RWPE2 (cell line): Measurements from ENCODE around the gene RNF19B.

Experiments
- ATAC-seq: fragments of 200-7000 bp; cut with Tn5 transposase; 3 replicates; pipeline ENCODE4 v1.9.1; 2021; ENCODE audit warnings: low read depth
- DNase-seq: peaks from one replicate; pipeline ENCODE4 v3.0.0-alpha.2; 2020; ENCODE audit warnings: low spot score
- H3K27ac ChIP-seq: fragments of 450-650 bp; 2 replicates; pipeline ENCODE4 v1.5.1; 2017; ENCODE audit warnings: mild to moderate bottlenecking; ENCODE audit not compliant: poor library complexity, severe bottlenecking
- H3K27me3 ChIP-seq: fragments of 250-450 bp; sonication (Bioruptor Pico); 2 replicates; pipeline ENCODE4 v1.5.1; 2021; ENCODE audit warnings: mild to moderate bottlenecking, moderate library complexity; ENCODE audit not compliant: insufficient read depth, poor library complexity, severe bottlenecking
- H3K36me3 ChIP-seq: fragments of 250-450 bp; sonication (Bioruptor Pico); 2 replicates; pipeline ENCODE4 v1.5.1; 2020; ENCODE audit warnings: low read depth, mild to moderate bottlenecking, moderate library complexity
- H3K4me1 ChIP-seq: fragments of 250-450 bp; sonication (Bioruptor Pico); 2 replicates; pipeline ENCODE4 v1.5.1; 2021; ENCODE audit warnings: mild to moderate bottlenecking, moderate library complexity; ENCODE audit not compliant: insufficient read depth, poor library complexity, severe bottlenecking
- H3K4me3 ChIP-seq: fragments of 250-450 bp; sonication (Bioruptor Pico); 2 replicates; pipeline ENCODE4 v1.5.1; 2021; ENCODE audit warnings: mild to moderate bottlenecking, moderate library complexity; ENCODE audit not compliant: severe bottlenecking
- H3K9me3 ChIP-seq: fragments of 250-450 bp; sonication (Bioruptor Pico); 2 replicates; pipeline ENCODE4 v1.5.1; 2021; ENCODE audit warnings: mild to moderate bottlenecking, moderate library complexity; ENCODE audit not compliant: severe bottlenecking
- TF ChIP-seq, protein P1 (sequence below): fragments of 450-650 bp; IDR thresholded peaks from one replicate; pipeline ENCODE4 v1.5.1; 2017; ENCODE audit warnings: mild to moderate bottlenecking, moderate library complexity; ENCODE audit not compliant: poor library complexity, severe bottlenecking

Gene RNF19B

DNA sequence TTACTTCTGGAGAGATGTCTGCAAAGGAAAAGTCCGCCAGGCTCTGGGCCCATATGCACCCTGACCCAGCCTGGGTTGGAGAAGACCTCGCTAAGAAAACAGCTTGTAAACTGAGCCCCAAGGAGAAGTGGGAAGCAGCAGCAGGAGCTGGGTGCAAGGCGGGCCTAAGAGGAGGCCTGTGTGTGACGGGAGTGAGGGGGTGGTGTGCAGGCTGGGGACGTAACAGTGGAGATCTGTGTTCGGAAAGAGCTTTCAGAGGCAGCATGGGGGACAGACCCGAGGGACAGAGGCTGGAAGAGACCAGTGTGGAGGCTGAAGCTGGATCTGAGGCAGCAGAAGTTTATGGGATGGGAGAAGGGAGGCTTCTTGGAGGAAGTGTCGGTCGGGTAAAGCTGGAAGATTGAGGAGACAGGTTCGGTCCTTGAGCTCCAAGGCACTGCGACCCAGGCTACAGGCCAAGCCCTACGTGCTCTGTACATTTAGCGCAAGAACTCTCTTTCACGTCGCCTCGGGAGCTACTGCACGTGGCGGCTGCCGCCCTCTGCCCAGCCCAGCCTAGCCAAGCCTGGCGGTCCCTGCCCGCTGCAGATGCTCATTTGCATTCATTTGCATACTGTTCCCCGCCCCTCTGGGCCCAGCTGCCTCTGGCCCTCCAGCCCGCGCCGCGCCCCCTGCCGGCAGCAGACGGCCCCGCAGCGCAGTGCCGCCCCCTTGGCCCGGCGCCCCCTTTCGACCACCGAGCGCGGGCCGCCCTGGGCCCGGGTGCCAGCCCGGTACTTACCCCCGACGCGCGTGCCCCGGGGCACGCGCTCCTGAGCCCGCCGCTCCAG, 72.0 kb downstream of the RNF19B start:
- ATAC-seq (peak; percentile 43), DNase-seq (no peak)
- Histone ChIP-seq H3K27ac (no peak overlapping the region), H3K36me3 (no peaks in the 10 kb centered on the region), H3K27me3 (no peaks in the 10 kb centered on the region), H3K4me3 (peak overlapping the region; percentile 21), H3K9me3 (no peaks in the 10 kb centered on the region), H3K4me1 (no peaks in the 10 kb centered on the region)
- TF ChIP-seq, protein P1, sequence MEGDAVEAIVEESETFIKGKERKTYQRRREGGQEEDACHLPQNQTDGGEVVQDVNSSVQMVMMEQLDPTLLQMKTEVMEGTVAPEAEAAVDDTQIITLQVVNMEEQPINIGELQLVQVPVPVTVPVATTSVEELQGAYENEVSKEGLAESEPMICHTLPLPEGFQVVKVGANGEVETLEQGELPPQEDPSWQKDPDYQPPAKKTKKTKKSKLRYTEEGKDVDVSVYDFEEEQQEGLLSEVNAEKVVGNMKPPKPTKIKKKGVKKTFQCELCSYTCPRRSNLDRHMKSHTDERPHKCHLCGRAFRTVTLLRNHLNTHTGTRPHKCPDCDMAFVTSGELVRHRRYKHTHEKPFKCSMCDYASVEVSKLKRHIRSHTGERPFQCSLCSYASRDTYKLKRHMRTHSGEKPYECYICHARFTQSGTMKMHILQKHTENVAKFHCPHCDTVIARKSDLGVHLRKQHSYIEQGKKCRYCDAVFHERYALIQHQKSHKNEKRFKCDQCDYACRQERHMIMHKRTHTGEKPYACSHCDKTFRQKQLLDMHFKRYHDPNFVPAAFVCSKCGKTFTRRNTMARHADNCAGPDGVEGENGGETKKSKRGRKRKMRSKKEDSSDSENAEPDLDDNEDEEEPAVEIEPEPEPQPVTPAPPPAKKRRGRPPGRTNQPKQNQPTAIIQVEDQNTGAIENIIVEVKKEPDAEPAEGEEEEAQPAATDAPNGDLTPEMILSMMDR = peak; percentile 69

DNA sequence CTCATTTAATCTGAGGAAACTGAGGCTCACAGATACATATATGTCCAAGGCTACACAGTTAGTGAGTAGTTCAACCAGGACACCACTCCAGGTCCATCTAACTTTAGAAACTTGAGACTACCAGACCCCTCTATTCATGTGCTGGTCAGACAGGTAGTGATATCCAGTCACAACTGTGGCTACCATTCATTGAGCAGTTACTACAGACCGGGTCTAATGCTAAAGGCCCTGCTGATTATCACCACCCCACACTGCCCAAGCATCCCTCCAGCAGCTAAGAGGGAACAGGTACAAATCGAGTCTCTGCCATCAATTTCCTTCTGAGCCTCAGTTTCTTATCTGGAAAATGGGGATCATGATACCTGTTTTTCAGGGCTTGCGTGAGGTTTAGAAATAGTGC, 73.0 kb downstream of the RNF19B start:
- ATAC-seq (no peak), DNase-seq (no peak)
- Histone ChIP-seq H3K27ac (no peak overlapping the region), H3K36me3 (no peaks in the 10 kb centered on the region), H3K27me3 (peaks cover 9% of the 10 kb centered on the region), H3K9me3 (no peaks in the 10 kb centered on the region), H3K4me3 (no peak overlapping the region), H3K4me1 (no peaks in the 10 kb centered on the region)
- TF ChIP-seq, protein P1 = no peak

DNA sequence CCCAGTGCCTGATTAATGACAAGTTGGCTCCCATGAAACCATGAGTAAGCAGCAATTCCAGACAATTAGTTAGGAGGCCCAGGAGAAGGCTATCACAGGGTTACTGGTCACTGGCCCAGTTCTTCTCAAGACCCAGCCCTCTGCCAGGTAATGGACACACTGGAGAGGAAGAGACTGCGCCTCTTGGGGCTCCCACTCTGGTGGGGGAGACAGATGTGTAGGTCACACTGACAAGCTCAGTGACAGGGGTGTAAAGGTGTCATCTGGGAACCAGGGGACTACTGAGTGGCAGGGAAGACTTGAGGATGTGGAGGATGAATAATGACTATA, 73.4 kb downstream of the RNF19B start:
- Histone ChIP-seq H3K4me1 (no peaks in the 10 kb centered on the region), H3K36me3 (no peaks in the 10 kb centered on the region), H3K9me3 (no peaks in the 10 kb centered on the region), H3K27me3 (peaks cover 13% of the 10 kb centered on the region), H3K27ac (no peak overlapping the region), H3K4me3 (no peak overlapping the region)
- no peak for ATAC-seq
- no peak for DNase-seq
- TF ChIP-seq, protein P1 = no peak

DNA sequence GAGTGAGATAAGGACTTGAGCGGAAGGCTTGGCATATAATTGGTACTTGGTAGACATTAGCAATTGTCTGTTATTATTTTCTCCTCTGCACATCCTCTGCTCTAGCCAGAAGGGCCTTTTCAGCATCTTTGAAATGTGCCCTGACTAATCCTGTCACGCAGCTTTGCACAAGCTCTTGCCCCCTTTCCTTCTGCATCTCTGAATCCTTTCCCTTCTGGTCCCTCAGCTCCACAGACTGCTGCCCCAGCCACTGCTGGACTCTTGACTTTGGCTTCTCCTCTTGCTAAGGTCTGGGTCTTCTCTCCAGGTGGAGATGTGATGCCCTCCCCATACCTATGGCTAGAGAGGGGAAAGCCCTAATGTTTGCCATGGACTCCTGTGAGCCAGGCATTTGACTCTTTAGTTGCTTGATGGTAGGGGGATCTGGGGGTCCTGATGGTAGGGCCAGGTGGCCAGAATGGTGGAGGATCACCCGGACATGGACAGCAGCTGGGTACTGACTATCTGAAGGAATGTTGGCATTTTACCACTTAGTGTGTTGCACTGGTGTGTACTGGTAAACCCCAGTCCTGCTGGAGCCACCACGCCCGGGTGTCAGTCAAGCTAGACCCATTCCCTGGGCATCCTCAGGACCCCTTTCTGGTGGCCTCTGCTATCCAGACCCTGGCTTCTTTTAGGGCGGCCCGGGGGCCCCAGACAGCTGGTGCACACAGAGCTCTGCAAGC, 73.9 kb downstream of the RNF19B start:
- no peak for DNase-seq
- H3K4me3 ChIP-seq = no peak overlapping the region
- TF ChIP-seq, protein P1 = no peak
- peaks cover 19% of the 10 kb centered on the region for H3K27me3 ChIP-seq
- no peaks in the 10 kb centered on the region for H3K4me1 ChIP-seq
- H3K27ac ChIP-seq = no peak overlapping the region
- no peak for ATAC-seq
- H3K9me3 ChIP-seq = no peaks in the 10 kb centered on the region
- H3K36me3 ChIP-seq = no peaks in the 10 kb centered on the region
